ENCODE data around the gene DCLK2.
"Not testable (repeated sequence)": the region's sequence is repeated elsewhere in the genome, so short reads cannot be mapped to it uniquely, and the experiment has no call there.

Gene DCLK2

GRCh38 chr4:150158041-150158440 is 79.8 kb downstream of the DCLK2 start:
- Histone ChIP-seq H3K9ac (no peak overlapping the region), H3K4me2 (no peak overlapping the region), H4K20me1 (no peaks in the 10 kb centered on the region; a peak in 1 of 22 replicates), H3K4me1 (peaks cover 0 to 10% (median 0%) of the 10 kb centered on the region in 10 experiments; a peak in 4 of 20 replicates), H3K27ac (no peak overlapping the region), H3K27me3 (no peaks in the 10 kb centered on the region), H3K4me3 (no peak overlapping the region), H3K36me3 (peaks cover 0 to 5% (median 0%) of the 10 kb centered on the region in 11 experiments; a peak in 1 of 22 replicates), H3K9me3 (replicated peaks in 1 of 11) (no peaks in the 10 kb centered on the region)
- no peak for TF ChIP-seq Cebpa-rat (IDR thresholded peaks at IDR 0.05)

- no peaks in the 10 kb centered on the region for H3K9me3 ChIP-seq (replicated peaks in 1 of 11)
Observed at GRCh38 chr4:150160473-150160872, 82.2 kb downstream of the DCLK2 start.

GRCh38 chr4:150161109-150161508 is 82.9 kb downstream of the DCLK2 start:
- H3K4me3 ChIP-seq: no peak overlapping the region
- H3K4me1 ChIP-seq: peaks cover 0 to 22% (median 9%) of the 10 kb centered on the region in 10 experiments; a peak in 10 of 20 replicates
- no peaks in the 10 kb centered on the region for H3K9me3 ChIP-seq (replicated peaks in 1 of 11)
- peaks cover 0 to 7% (median 0%) of the 10 kb centered on the region in 11 experiments; a peak in 1 of 22 replicates for H3K36me3 ChIP-seq
- H4K20me1 ChIP-seq: no peaks in the 10 kb centered on the region; a peak in 1 of 22 replicates
- no peak overlapping the region for H3K27ac ChIP-seq
- no peak for TF ChIP-seq Cebpa-rat (IDR thresholded peaks at IDR 0.05)
- H3K27me3 ChIP-seq: no peaks in the 10 kb centered on the region
- H3K9ac ChIP-seq: no peak overlapping the region
- no peak overlapping the region for H3K4me2 ChIP-seq

More at GRCh38 chr4:150160473-150160872, 82.2 kb downstream of the DCLK2 start:
- no peak overlapping the region for H3K9ac ChIP-seq
- TF ChIP-seq Cebpa-rat (IDR thresholded peaks at IDR 0.05): no peak
- no peaks in the 10 kb centered on the region for H3K27me3 ChIP-seq
- no peak overlapping the region for H3K4me3 ChIP-seq
- H3K4me2 ChIP-seq: no peak overlapping the region
- peaks cover 0 to 7% (median 0%) of the 10 kb centered on the region in 11 experiments; a peak in 1 of 22 replicates for H3K36me3 ChIP-seq
- H3K27ac ChIP-seq: no peak overlapping the region
- no peaks in the 10 kb centered on the region; a peak in 1 of 22 replicates for H4K20me1 ChIP-seq
- H3K4me1 ChIP-seq: peaks cover 0 to 18% (median 7%) of the 10 kb centered on the region in 10 experiments; a peak in 10 of 20 replicates

GRCh38 chr4:150162020-150162419 is 83.8 kb downstream of the DCLK2 start:
- not testable (repeated sequence) for H3K9ac ChIP-seq; H3K36me3 ChIP-seq; H3K4me3 ChIP-seq; H3K9me3 ChIP-seq (replicated peaks in 1 of 11); H3K27ac ChIP-seq; H4K20me1 ChIP-seq; H3K4me2 ChIP-seq; H3K27me3 ChIP-seq
- peaks cover 0 to 22% (median 9%) of the 10 kb centered on the region in 10 experiments; a peak in 10 of 20 replicates for H3K4me1 ChIP-seq

GRCh38 chr4:150164055-150164454 is 85.8 kb downstream of the DCLK2 start:
- Histone ChIP-seq H3K27ac (no peak overlapping the region), H3K9me3 (replicated peaks in 1 of 11) (no peaks in the 10 kb centered on the region), H3K27me3 (no peaks in the 10 kb centered on the region), H3K4me3 (no peak overlapping the region), H3K4me2 (no peak overlapping the region), H3K9ac (no peak overlapping the region), H3K36me3 (peaks cover 0 to 7% (median 0%) of the 10 kb centered on the region in 11 experiments; a peak in 1 of 22 replicates), H4K20me1 (no peaks in the 10 kb centered on the region; a peak in 1 of 22 replicates), H3K4me1 (peaks cover 0 to 17% (median 9%) of the 10 kb centered on the region in 10 experiments; a peak in 10 of 20 replicates)
- TF ChIP-seq Cebpa-rat (IDR thresholded peaks at IDR 0.05): no peak

GRCh38 chr4:150164956-150165629 is 86.8 kb downstream of the DCLK2 start:
- H3K9ac ChIP-seq: no peak overlapping the region
- no peak overlapping the region for H3K4me3 ChIP-seq
- peaks cover 0 to 7% (median 0%) of the 10 kb centered on the region in 11 experiments; a peak in 1 of 22 replicates for H3K36me3 ChIP-seq
- no peaks in the 10 kb centered on the region for H3K27me3 ChIP-seq
- H3K9me3 ChIP-seq (replicated peaks in 1 of 11): no peaks in the 10 kb centered on the region
- TF ChIP-seq Cebpa-rat (IDR thresholded peaks at IDR 0.05): no peak
- peaks cover 0 to 15% (median 9%) of the 10 kb centered on the region in 10 experiments; a peak in 10 of 20 replicates for H3K4me1 ChIP-seq
- H4K20me1 ChIP-seq: no peaks in the 10 kb centered on the region
- no peak overlapping the region for H3K27ac ChIP-seq
- peak overlapping the region in 7 of 11 experiments; percentile 2 to 49 (median 41); a peak in 12 of 22 replicates for H3K4me2 ChIP-seq

GRCh38 chr4:150167054-150167453 is 88.8 kb downstream of the DCLK2 start:
- no peak for TF ChIP-seq Cebpa-rat (IDR thresholded peaks at IDR 0.05)
- no peak overlapping the region for H3K27ac ChIP-seq
- H3K36me3 ChIP-seq: peaks cover 0 to 7% (median 0%) of the 10 kb centered on the region in 11 experiments; a peak in 1 of 22 replicates
- no peaks in the 10 kb centered on the region for H4K20me1 ChIP-seq
- peaks cover 0 to 13% (median 9%) of the 10 kb centered on the region in 10 experiments; a peak in 10 of 20 replicates for H3K4me1 ChIP-seq
- peaks cover 0 to 7% (median 0%) of the 10 kb centered on the region in 11 experiments; a peak in 4 of 22 replicates for H3K9me3 ChIP-seq (replicated peaks in 1 of 11)
- H3K27me3 ChIP-seq: no peaks in the 10 kb centered on the region
- H3K9ac ChIP-seq: no peak overlapping the region
- no peak overlapping the region for H3K4me3 ChIP-seq
- no peak overlapping the region for H3K4me2 ChIP-seq

- no peaks in the 10 kb centered on the region for H4K20me1 ChIP-seq
- no peaks in the 10 kb centered on the region for H3K36me3 ChIP-seq
- peak overlapping the region in 4 of 11 experiments; percentile 13 to 46 (median 24); a peak in 3 of 22 replicates for H3K27ac ChIP-seq
- peaks cover 0 to 12% (median 0%) of the 10 kb centered on the region in 11 experiments; a peak in 4 of 22 replicates for H3K9me3 ChIP-seq (replicated peaks in 1 of 11)
- no peak overlapping the region for H3K9ac ChIP-seq
- no peak overlapping the region for H3K4me3 ChIP-seq
- H3K27me3 ChIP-seq: no peaks in the 10 kb centered on the region
- H3K4me2 ChIP-seq: peak overlapping the region; percentile 34 to 77 (median 65); a peak in 21 of 22 replicates
- H3K4me1 ChIP-seq: peaks cover 11 to 27% (median 17%) of the 10 kb centered on the region in 10 experiments
- no peak for TF ChIP-seq Cebpa-rat (IDR thresholded peaks at IDR 0.05)
Observed at GRCh38 chr4:150173432-150173861, 95.2 kb downstream of the DCLK2 start.

- Histone ChIP-seq H3K4me2 (peak overlapping the region; percentile 34 to 77 (median 65)), H3K9me3 (replicated peaks in 1 of 11) (peaks cover 0 to 12% (median 0%) of the 10 kb centered on the region in 11 experiments; a peak in 4 of 22 replicates), H3K36me3 (no peaks in the 10 kb centered on the region), H3K4me1 (peaks cover 11 to 28% (median 17%) of the 10 kb centered on the region in 10 experiments), H3K4me3 (no peak overlapping the region), H3K9ac (no peak overlapping the region), H3K27me3 (no peaks in the 10 kb centered on the region), H4K20me1 (no peaks in the 10 kb centered on the region), H3K27ac (peak overlapping the region in 5 of 11 experiments; percentile 13 to 46 (median 17); a peak in 7 of 22 replicates)
- no peak for TF ChIP-seq Cebpa-rat (IDR thresholded peaks at IDR 0.05)
Observed at GRCh38 chr4:150173982-150174398, 95.7 kb downstream of the DCLK2 start.
